Measurements from ENCODE around the gene PDPN.

The PDPN gene

DNA sequence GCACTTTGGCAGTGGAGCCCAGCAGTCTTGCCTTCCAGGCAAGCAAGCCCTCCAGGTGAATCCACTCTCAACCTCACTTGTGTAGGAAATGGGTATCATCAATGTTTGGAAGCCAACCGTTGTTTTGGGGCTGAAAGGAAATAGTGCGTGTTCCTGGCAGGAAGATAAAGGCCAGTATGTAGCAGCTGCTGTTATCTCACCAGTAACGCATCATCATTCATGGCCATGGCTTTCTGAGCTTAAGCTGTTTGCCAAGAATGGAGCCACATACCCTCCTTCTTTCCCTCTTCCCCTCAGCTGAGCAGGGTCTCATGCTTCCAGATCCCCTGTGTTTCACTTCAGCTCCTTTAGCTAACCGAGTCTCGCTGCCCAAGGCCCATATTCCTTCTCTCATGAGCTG lies 2.2 kb upstream of the PDPN start:
- DNase-seq: no peak

DNA sequence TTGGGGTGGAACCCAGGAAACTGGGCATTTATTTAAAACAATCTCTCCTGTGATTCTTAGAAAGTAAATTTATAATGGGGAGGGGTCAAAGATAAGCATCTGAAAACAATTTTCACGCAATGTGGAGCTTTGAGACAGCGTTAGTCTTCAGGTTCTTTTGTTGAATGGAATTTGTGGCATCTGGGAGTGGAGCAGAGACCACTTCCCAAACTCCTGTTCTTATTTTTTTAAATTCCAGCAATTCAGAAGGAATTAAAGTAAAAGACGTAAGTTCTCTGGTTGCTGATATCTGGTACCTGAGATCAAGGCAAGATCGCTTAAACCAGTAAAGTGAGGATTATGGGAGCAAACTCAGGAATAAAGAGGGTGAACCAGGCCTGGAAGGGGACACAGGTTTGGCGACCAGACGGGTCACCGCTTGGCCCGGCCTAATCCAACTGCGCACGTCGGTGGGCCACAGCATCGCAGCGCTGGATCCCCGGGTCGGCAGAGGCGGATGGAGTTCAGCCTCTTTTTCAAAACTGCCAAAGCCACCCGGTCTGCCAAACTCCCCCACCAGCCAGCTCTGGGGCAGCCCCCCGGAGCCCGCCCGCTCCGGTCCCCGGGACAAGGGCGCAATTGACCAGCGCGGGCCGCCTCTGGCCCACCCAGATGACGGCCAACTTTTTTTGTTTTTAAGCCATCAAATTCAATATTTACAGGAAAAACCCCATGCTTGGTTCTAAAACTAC lies 754 bp upstream of the PDPN start:
- no peak for DNase-seq

DNA sequence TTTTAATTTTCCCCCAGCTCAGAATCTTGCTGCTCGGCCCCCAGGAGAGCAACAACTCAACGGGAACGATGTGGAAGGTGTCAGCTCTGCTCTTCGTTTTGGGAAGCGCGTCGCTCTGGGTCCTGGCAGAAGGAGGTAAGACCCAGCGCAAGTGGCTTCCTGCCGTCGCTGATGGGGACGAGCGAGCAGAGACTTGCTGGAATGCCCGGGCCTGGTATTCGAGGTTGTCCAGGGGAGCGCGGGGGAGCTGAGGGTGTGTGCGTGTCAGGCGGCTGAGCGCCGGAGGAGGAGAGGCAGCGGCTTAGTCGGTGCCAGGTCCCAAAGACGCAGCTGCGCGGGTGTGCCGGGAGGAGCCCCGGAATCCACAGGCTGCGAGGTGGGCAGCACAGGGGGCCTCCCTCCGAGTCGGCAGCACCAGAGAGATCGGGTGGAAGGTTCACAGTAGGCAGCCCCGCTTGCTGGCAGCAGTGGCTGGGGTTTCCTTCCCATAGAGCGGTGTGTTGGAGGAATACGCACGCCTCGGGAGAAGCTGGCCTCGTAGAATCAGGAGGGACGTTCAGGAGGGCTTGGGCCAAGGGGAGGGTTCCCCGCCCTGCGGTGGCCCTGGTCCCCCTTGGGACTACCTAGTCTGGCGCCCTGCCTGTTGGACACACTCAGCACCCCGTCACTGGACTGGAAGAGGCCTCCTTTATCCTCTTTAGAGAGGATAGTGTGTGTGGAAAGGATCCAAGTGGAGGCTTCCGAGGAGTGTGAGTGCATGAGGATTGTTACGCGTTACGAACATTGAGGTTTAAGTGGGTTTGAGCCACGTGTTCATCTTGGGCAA lies 547 bp downstream of the PDPN start:
- no peak for DNase-seq

DNA sequence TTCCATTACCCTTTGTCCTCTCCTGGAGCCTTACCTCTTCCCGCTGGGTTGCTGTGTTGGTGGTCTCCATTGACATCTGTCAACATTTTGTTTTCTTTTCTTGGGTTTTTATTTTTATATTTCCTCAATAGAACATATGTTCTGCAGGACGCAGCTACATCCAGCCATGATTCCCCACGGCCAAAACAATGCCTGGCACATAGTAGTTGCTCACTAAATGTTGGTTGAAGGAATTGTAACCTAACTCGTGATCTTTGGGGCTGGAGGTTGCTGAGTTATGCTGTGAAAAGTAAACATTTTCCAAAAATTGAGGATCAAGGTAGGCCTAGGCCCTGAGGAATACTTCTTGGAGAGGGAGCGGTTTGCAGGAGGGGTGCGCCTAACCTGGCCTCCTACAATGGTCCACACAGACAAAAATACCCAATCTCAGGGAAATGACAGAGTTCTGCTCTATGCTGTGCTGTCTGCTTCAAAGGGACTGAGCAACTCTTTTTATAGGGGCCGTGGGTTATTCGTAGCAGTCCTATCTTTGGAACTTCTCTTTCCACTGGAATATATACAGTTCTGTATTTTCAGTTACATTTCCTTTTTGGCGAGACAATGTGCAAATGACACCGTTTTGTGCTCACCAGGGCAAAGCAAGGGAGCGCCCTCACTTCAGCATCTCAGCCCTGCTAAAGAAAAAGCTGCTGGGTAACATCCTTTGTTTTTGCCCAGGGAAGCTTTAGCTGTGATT lies 1.4 kb downstream of the PDPN start:
- no peak for DNase-seq

DNA sequence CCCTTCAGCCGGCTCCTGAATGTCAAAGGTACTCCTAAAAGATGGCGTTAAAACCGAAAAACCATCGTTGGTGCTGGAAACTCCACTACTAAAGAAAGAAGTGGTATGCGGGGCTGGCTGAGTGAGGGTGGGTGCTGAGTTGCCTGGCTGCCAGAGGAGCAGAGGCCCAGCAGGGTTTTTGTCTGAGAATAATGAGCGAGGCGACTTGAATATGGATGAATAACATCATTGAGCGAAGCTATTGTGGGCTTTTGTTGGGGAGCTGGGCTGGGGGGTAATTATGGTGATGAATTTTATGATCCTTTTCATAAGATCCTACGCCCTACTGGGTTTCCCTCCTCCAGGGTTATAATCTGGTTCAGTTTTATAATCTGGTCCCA lies 2.0 kb downstream of the PDPN start:
- DNase-seq: no peak

DNA sequence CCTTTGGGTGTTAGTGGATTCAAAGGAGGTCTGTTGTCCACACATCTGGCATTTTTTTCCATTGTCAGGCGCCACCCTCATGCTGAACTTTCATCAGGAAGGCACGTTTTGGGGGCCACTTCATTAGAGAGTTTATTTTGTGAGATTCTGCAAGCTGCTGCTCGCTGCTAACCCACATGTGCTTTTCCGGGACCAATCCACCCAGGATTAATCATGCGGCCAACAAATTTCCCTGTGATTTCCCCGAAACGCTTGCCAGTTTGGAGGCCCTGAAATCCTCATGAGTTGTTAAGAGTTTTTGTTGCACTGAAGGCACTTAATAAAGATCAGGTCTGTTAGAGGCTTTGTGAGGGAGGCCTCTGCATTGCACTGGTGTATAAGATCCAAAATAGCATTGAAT lies 2.4 kb downstream of the PDPN start:
- no peak for DNase-seq

DNA sequence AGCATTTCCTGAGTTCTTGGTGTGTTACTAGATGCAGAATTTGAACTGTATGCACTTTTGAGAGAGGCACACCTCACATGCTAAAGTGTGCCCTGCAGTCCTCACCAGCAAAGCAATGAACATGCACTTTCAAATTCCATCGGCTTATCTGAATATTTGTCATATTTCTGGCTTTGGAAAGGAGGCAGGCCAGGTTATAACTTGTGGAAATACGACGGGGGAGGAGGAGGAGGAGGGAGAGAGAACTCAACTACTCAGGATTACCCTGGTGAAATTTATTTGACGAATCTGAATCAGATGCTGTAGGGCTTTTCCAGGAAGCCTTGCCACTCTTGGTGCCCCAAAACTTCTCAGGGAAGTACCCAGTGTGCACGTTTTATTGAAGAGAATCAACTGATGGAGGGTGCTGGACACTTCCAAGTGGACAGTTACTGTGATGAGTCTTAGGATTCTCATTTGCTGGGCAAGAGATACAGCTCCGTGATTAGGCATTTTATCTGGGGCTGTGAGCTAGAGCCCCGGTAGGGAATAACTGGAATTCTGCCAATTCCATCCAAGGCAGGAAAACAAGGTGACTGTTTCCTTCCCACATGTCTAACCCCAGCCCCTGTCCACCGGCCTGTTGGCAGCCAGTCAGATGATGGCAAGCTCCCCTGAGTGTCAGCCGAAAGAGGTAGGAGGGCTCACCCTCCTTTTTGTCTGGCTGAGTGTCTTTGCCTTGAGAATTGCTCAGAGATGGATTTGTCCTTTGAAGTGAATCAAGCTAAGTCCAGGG lies 3.8 kb downstream of the PDPN start:
- DNase-seq: no peak

DNA sequence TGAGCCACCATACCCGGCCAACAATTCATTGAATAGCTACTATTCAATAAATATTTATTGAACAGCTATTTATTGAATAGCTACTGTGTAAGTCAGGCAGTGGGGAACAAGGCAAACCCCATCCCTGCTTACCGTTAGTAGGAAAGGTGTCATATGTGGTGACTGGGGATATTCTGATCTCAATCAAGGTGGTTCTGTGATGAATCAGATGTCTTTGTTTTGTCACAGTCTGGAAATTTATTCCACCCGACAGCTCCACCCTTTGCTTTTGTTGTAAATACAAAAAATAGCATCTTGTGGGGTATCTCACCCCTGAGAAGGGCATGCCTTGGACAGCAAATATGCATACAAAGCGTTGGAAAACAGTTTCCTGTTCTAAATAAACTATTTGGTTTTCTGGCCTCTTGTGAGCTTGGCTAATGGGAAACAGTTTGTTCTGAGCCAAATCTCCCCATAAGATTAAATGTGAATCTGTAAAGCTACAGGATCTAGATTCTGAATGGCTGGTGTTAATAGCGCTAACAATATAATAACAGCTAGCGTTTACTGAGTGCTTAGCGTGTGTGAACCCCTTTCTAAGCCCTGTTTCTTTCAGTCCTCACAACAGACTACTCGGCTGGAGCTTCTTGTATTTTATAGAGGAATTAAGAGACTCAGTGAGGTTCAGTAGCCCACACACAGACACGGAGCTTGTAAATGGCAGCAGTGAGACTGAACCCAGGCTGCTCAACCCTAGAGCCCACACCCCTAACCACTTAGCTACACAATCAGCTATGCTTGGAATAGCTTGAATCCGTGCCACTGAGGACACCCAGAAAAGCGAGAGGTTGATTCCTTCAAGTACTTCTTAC lies 5.5 kb downstream of the PDPN start:
- no peak for DNase-seq

DNA sequence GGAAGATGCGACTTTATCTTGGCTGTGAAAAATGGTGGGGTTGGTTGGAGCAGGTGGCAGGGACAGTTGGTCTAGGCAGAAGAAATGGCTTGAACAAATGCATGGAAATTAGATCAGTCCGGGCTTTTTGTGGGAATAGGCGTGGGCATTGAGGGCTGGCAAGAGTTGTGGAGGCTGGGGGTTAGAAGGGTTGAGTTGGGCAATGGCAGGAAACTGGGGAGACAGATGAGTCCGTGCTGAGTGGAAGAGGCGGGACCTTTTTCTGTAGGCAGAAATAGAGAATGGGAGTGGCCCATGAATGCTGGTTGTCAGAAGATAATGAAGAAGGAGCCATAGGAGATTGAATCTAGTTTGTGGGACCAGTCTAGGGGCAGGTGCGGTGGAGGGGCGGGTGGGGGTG lies 6.9 kb downstream of the PDPN start:
- DNase-seq: no peak

DNA sequence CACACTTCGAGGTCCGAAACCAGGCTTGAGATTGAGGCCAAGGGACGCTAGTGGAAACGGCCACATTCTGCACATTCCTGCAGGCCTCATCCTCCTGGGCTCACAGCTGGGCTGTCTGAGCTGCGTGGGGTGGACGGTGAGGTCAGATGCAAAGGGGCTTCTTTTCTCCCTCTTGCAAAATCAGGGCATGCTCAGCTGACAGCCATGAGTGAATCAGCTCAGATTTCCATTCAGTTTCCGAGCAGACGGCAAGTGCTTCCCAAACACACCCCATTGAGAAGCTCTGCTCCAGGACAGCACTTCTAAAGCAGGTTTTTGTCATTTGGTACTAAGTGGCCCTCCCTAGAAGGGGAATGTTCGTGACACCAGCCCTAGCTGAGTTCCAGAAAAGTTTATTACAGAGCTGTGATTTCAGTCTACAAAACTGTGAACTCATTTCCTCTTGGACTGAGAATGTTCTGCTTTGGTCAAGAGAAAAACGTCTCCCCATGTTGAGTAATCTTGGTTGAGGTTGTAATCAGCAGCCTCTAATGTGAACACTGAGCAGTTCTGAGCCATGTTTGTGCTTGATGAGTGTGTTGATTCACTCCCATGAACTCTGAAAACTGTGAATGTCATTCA lies 10.0 kb downstream of the PDPN start:
- no peak for DNase-seq

DNA sequence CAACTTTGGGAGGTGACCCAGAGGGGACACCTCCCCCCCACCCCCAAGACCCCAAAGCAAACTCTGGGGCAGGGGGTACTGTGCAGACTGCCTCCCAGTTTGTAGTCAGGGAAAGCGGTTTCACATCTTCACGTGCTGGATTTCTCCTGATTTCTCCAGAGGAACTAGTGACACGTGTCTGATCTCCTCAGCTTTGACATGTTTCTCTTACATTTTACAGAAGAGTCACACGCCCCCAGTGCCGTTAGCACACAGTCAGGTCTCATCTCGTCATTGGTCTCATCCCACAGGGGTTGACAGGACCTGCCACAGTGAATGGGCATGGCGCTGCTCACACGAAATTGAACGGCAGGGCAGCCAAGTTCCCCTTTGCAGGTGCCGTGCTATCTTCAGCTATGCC lies 11.8 kb downstream of the PDPN start:
- no peak for DNase-seq

DNA sequence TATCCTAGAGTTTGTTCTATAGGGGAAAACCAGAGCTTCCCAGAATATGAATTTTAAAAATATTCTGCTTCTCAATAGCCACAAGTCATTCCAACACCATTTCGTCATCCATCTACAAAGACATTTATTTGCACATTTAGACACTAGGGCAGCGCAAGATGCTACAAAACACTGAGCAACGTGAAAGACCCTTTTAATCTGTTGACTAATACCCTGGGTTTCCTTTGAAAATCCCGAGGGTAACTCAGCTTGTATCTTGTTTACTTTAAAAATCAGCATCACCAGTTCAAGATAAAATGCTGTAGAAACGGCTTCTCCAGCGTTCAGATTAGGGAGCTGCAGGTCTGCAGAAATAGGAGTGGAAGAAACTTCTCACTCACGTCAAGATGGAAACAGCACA lies 13.5 kb downstream of the PDPN start:
- no peak for DNase-seq

DNA sequence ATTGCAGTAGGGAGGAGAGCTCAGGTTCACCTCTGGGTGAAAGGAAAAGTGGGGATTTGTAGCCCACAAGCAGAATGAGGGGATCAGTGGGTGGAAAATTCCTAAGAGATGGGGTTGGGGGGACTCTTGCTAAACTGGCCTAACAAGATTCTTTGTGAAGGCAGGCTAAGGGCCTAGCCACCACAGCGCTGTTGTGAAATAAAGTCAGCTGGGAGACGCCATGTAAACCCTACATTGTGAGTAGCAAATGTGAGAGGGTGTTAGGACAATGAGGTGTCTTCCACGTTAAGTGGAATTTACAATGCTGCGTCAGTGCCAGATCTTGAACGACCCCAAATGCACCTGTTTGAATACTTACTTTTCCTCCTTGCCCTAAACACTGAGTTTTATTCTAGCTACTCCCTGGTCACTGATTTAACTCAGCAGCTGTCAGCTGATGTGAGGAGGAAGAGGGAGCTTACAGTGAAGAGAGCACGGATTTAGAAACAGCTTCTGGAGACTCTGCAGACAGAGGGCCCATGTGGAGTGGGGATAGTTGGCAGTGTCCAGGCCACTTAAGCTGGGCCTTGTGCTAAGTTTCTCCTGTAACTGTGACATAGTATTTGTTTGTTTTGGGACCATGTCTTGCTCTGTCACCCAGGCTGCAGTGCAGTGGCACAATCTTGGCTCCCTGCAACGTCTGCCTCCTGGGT lies 17.3 kb downstream of the PDPN start:
- DNase-seq: no peak

DNA sequence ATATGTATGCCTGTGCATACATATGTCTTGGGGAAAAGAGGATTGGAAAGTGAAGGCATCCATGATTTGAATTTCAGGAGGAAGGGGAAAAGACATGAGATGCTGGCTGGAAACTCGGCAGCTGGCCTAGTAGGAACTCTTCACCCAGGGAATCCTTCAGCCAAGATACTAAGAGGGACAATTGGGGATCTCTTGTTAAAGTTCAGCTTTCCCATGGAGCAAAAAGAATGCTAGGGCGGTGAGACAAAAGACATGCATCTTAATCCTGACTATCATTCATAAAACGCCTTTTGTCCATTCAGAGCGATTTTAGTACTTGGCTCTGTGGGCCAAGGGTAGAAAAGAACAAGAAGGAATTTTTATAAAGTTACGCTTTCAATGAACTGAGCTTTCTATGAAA lies 20.5 kb downstream of the PDPN start:
- no peak for DNase-seq

DNA sequence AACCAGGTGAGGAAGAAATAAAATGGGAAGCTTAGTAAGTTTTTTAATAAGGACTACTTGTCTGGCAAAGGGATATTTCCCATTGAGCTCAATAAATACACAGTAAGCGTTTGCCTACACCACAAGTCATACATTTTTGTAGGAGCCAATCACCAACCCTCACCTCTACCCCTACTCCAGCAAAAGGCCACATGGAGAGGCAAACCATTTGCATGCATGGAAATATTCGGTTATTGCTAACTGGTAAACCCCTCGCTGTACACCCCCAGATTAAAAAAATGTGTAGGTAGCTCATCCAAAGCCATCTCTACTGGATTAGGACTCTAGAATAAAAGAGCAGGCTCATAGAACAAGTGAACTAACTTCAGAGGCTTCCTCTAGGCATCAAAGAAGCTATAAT lies 21.1 kb downstream of the PDPN start:
- no peak for DNase-seq

DNA sequence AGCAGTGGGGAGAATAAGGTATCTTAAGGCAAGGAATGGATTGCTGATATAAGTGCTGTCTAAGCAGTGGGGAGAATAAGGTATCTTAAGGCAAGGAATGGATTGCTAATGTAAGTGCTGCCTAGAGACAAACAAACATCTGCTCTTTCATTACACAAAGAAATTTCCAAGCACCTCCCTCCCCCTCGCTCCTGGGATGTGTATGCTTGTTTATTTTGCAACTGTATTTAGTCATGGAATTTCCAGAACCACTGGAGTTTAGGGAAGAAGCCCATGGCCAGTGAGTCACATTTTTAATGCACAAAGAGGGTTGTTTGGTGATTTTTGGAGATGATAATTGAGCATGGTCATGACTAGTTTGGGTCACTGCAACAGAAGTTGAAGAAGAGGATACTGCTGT lies 21.5 kb downstream of the PDPN start:
- no peak for DNase-seq

DNA sequence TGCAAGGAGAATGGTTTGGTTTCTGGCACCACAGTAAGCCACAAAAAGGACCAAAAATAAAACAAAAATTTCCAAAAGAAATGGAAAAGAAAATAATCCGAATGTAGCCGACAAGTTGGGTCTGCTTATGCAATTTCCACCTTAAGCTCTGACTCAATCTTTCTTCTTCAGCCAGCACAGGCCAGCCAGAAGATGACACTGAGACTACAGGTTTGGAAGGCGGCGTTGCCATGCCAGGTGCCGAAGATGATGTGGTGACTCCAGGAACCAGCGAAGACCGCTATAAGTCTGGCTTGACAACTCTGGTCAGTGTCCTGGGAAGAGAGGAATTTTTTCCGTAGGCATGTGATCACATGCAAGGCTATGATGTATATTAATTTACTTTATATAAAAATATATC lies 23.4 kb downstream of the PDPN start:
- DNase-seq: no peak

DNA sequence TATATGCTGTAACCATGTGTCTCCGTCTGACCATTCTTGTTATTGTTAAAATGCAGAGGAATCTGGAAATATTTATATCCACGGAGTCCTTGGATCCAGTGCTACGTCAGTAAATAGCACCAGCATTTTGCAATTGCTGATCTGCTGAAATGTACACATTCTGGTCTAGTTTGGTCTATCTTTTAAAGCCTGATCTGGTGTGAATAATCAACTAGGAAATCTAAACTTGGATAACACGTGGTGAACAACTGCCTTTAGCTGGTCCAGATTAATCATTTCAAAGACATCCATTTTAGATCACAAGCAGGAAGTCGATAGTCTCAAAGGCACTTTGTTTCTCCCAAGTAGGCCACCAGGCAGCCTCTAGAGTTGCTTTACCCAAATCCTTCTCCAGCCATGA lies 32.6 kb downstream of the PDPN start:
- no peak for DNase-seq

DNA sequence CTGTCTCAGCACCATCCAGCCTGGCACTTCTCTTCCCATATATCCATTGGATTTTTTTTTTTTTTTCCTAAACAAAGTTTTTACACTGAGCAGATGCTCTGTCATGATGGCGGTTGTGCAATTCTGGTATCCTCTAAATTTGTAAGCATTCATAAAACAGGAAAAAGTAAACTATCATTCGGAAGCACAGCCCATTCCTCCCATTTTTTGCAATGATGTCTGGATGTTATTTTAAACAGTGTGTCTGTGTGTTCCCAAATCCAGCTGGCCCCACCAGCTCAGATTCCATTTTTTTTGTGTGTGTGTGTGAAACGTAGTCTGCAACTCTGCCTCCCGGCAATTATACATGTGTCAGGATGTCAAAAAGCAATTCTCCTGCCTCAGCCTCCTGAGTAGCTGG lies 33.5 kb downstream of the PDPN start:
- no peak for DNase-seq

DNA sequence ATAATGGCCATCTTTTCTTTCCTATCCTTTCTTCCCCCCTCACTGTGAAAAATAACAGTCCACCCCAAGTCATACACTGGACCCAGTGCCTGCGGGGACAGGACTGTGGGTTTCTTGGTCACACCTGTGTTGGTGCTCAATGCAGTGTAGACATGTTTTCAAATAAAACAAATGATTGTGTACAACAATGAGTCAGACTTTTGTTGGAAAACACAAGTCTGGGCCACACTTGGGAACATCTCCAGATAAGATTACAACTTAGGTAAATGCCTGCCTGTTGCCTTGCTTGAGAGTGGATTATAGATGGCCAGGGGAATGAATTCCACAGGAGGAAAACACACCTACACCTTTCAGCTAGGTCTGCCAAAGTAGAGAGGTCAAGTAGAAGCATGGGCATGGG lies 34.1 kb downstream of the PDPN start:
- DNase-seq: no peak

DNA sequence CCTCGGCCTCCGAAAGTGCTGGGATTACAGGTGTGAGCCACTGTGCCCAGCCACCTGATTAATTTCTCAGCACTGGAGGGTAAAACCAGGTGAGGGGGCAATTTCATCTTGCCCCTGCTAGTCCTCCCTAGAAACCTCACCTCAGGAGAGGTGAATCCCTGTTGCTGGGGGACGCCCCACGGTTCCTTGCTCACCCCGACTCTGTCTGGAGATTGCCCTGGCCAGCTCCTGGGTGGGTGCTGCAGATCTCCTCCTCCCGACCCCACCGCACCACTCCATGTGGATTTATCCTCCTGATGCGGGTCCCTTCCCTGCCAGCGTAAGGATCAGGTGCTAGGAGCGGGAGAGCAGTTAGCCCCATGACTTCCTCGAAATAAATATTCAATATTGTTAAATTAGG lies 34.9 kb downstream of the PDPN start:
- DNase-seq: no peak
